HUES48 (cell line): Measurements from ENCODE around the gene UROD.
"Not testable (repeated sequence)": the region's sequence is repeated elsewhere in the genome, so short reads cannot be mapped to it uniquely, and the experiment has no call there.

ENCODE experiments used
- H3K27ac ChIP-seq: one replicate; pipeline ENCODE4 v1.7.0; 2013; ENCODE audit warnings: low read depth, low read length, inconsistent platforms
- H3K27me3 ChIP-seq: 2 replicates; pipeline ENCODE4 v1.6.1; 2013; ENCODE audit warnings: mild to moderate bottlenecking, low read length; ENCODE audit not compliant: control insufficient read depth, insufficient read depth
- H3K36me3 ChIP-seq: 2 replicates; pipeline ENCODE4 v1.6.1; 2013; ENCODE audit warnings: low read length; ENCODE audit not compliant: control insufficient read depth, insufficient read depth
- H3K4me1 ChIP-seq: 2 replicates; pipeline ENCODE4 v1.6.1; 2013; ENCODE audit warnings: mild to moderate bottlenecking, low read length; ENCODE audit not compliant: control insufficient read depth, insufficient read depth
- H3K4me3 ChIP-seq: 2 replicates; pipeline ENCODE4 v1.5.1; 2013; ENCODE audit warnings: mild to moderate bottlenecking, low read depth, low read length
- H3K9ac ChIP-seq: 2 replicates; pipeline ENCODE4 v1.6.1; 2013; ENCODE audit warnings: mild to moderate bottlenecking, low read depth, low read length, moderate library complexity
- H3K9me3 ChIP-seq: 2 replicates; pipeline ENCODE4 v1.6.1; 2013; ENCODE audit warnings: low read length; ENCODE audit not compliant: control insufficient read depth, insufficient read depth

UROD gene

GRCh38 chr1:45011837-45012638 lies at the start of gene UROD:
TSS of gene UROD (plus strand) at chr1:45012254. CDS start at chr1:45012266, 12 bp downstream.
- Histone ChIP-seq H3K9me3 (no peaks in the 10 kb centered on the region), H3K36me3 (peaks cover 34% of the 10 kb centered on the region), H3K27ac (peak within 1 kb of the TSS; percentile 80), H3K27me3 (no peaks in the 10 kb centered on the region), H3K9ac (peak within 1 kb of the TSS; percentile 50; the same call in 1 of the 2 replicates), H3K4me3 (peak within 1 kb of the TSS; percentile 81), H3K4me1 (peaks cover 10% of the 10 kb centered on the region)

- no peak overlapping the region for H3K9ac ChIP-seq
- no peak overlapping the region for H3K4me3 ChIP-seq
- H3K9me3 ChIP-seq: no peaks in the 10 kb centered on the region
- no peaks in the 10 kb centered on the region for H3K36me3 ChIP-seq
- H3K27me3 ChIP-seq: no peaks in the 10 kb centered on the region
- H3K4me1 ChIP-seq: no peaks in the 10 kb centered on the region
- H3K27ac ChIP-seq: no peak overlapping the region
Observed at GRCh38 chr1:44962729-44963128, 49.3 kb upstream of the UROD start.

GRCh38 chr1:44964396-44964795 lies 47.7 kb upstream of the UROD start:
- no peak overlapping the region for H3K4me3 ChIP-seq
- H3K9me3 ChIP-seq: no peaks in the 10 kb centered on the region
- H3K36me3 ChIP-seq: no peaks in the 10 kb centered on the region

GRCh38 chr1:44970317-44970716 lies 41.7 kb upstream of the UROD start:
- Histone ChIP-seq H3K36me3 (peaks cover 27% of the 10 kb centered on the region), H3K27me3 (no peaks in the 10 kb centered on the region), H3K9ac (no peak overlapping the region), H3K4me3 (no peak overlapping the region), H3K4me1 (no peaks in the 10 kb centered on the region), H3K27ac (no peak overlapping the region), H3K9me3 (no peaks in the 10 kb centered on the region)

More at GRCh38 chr1:44964396-44964795, 47.7 kb upstream of the UROD start:
- Histone ChIP-seq H3K27me3 (no peaks in the 10 kb centered on the region), H3K4me1 (no peaks in the 10 kb centered on the region), H3K9ac (no peak overlapping the region), H3K27ac (no peak overlapping the region)

- Histone ChIP-seq H3K4me3 (no peak overlapping the region), H3K9me3 (peaks cover 6% of the 10 kb centered on the region), H3K4me1 (no peaks in the 10 kb centered on the region), H3K27me3 (no peaks in the 10 kb centered on the region), H3K9ac (no peak overlapping the region), H3K27ac (no peak overlapping the region), H3K36me3 (peaks cover 54% of the 10 kb centered on the region)
Observed at GRCh38 chr1:44973645-44974044, 38.4 kb upstream of the UROD start.

GRCh38 chr1:44976252-44976651 lies 35.8 kb upstream of the UROD start:
- Histone ChIP-seq H3K9ac (no peak overlapping the region), H3K9me3 (peaks cover 6% of the 10 kb centered on the region), H3K4me1 (no peaks in the 10 kb centered on the region), H3K4me3 (no peak overlapping the region), H3K27me3 (no peaks in the 10 kb centered on the region), H3K36me3 (peaks cover 71% of the 10 kb centered on the region), H3K27ac (no peak overlapping the region)

- H3K4me3 ChIP-seq, H3K27me3 ChIP-seq, H3K9ac ChIP-seq, H3K27ac ChIP-seq, H3K9me3 ChIP-seq, H3K4me1 ChIP-seq: not testable (repeated sequence)
- peaks cover 67% of the 10 kb centered on the region for H3K36me3 ChIP-seq
Observed at GRCh38 chr1:44977372-44977771, 34.7 kb upstream of the UROD start.

GRCh38 chr1:44985747-44986359 lies 26.2 kb upstream of the UROD start:
- Histone ChIP-seq H3K4me1 (peaks cover 8% of the 10 kb centered on the region; the same call in 1 of the 2 replicates), H3K27ac (no peak overlapping the region), H3K36me3 (peaks cover 3% of the 10 kb centered on the region), H3K27me3 (no peaks in the 10 kb centered on the region), H3K4me3 (peak overlapping the region; percentile 94), H3K9me3 (no peaks in the 10 kb centered on the region), H3K9ac (peak overlapping the region; percentile 46; the same call in 1 of the 2 replicates)

GRCh38 chr1:44988531-44989156 lies 23.4 kb upstream of the UROD start:
- H3K9ac ChIP-seq: no peak overlapping the region
- peaks cover 8% of the 10 kb centered on the region; the same call in 1 of the 2 replicates for H3K4me1 ChIP-seq
- H3K27ac ChIP-seq: no peak overlapping the region
- H3K36me3 ChIP-seq: no peaks in the 10 kb centered on the region
- H3K9me3 ChIP-seq: no peaks in the 10 kb centered on the region
- no peak overlapping the region for H3K4me3 ChIP-seq
- H3K27me3 ChIP-seq: no peaks in the 10 kb centered on the region

- Histone ChIP-seq H3K9me3 (no peaks in the 10 kb centered on the region), H3K27me3 (no peaks in the 10 kb centered on the region), H3K36me3 (no peaks in the 10 kb centered on the region), H3K4me3 (no peak overlapping the region), H3K9ac (no peak overlapping the region), H3K27ac (no peak overlapping the region), H3K4me1 (no peaks in the 10 kb centered on the region)
Observed at GRCh38 chr1:44994309-44994898, 17.6 kb upstream of the UROD start.
